Lower lobe of right lung (tissue), 2 donors: ENCODE measurements around the gene SLC35G3. TPM values are rescaled to one million over a fixed set of nuclear protein-coding genes. Genes with fewer than 3 reads are reported as not detected.

Source experiments
- ATAC-seq, 2 donors: fragments of 200-7000 bp; cut with Tn5 transposase; one replicate each; pipeline ENCODE4 v1.9.1; 2020 to 2022; ENCODE audit warnings: mild to moderate bottlenecking in 2 of 2, moderate library complexity in 2 of 2
- DNase-seq: peaks from one replicate; pipeline ENCODE4 v3.0.0-alpha.2; 2020
- H3K27ac ChIP-seq: fragments of 200-600 bp; one replicate; pipeline ENCODE4 v1.8.0; 2022
- H3K27me3 ChIP-seq: fragments of 200-600 bp; one replicate; pipeline ENCODE4 v1.8.0; 2022; ENCODE audit warnings: low read depth
- H3K36me3 ChIP-seq: fragments of 200-600 bp; one replicate; pipeline ENCODE4 v1.8.0; 2022; ENCODE audit warnings: mild to moderate bottlenecking
- H3K4me1 ChIP-seq: fragments of 200-600 bp; one replicate; pipeline ENCODE4 v1.8.0; 2022
- H3K4me3 ChIP-seq: fragments of 200-600 bp; one replicate; pipeline ENCODE4 v1.8.0; 2022; ENCODE audit warnings: mild to moderate bottlenecking
- H3K9me3 ChIP-seq: fragments of 200-600 bp; one replicate; pipeline ENCODE4 v1.8.0; 2022
- intact Hi-C: fragments of 100-400 bp; cut with DNase I; formaldehyde crosslinking; loops from one replicate; pipeline ENCODE4 v1.11.0; 2022
- total RNA-seq: library from RNA; stranded (reverse); fragmentation: NEBNext Ultra II Directional; extraction: Animal tissue kit (Norgen Biotek cat#: 25700); gene quantifications from one replicate; pipeline ENCODE4 v1.2.1, GENCODE V29; 2021
- TF ChIP-seq, protein P1 (sequence below): fragments of 200-600 bp; IDR thresholded peaks from one replicate; pipeline ENCODE4 v1.8.0; 2022; ENCODE audit warnings: antibody characterized with exemption, mild to moderate bottlenecking
- donor health status: DM: no; HTN: yes; CAD: no; lungs with severe emphysema.

The SLC35G3 gene
- total RNA-seq, 1 donor from 2014 or later, result not detected

DNA sequence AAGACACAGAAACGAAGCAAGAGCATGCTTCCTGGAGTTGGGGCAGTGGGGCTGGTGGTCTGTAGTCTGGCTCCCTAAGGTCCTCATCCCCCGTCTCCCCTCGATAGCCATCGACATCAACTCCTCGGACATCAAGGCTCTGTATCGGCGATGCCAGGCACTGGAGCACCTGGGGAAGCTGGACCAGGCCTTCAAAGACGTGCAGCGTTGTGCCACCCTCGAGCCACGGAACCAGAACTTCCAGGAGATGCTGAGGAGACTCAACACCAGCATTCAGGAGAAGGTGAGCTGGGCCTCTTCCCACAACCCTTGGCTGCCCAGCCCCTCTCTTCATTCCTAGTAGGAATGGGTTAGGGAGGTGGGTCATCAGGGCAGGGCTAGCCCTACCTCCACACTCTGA, 44.3 kb downstream of the SLC35G3 start:
- ATAC-seq, result no peak
- Histone ChIP-seq H3K36me3 (no peaks in the 10 kb centered on the region), H3K27me3 (no peaks in the 10 kb centered on the region), H3K4me1 (no peaks in the 10 kb centered on the region), H3K4me3 (no peak overlapping the region), H3K27ac (no peak overlapping the region), H3K9me3 (no peaks in the 10 kb centered on the region)
- TF ChIP-seq, protein P1, sequence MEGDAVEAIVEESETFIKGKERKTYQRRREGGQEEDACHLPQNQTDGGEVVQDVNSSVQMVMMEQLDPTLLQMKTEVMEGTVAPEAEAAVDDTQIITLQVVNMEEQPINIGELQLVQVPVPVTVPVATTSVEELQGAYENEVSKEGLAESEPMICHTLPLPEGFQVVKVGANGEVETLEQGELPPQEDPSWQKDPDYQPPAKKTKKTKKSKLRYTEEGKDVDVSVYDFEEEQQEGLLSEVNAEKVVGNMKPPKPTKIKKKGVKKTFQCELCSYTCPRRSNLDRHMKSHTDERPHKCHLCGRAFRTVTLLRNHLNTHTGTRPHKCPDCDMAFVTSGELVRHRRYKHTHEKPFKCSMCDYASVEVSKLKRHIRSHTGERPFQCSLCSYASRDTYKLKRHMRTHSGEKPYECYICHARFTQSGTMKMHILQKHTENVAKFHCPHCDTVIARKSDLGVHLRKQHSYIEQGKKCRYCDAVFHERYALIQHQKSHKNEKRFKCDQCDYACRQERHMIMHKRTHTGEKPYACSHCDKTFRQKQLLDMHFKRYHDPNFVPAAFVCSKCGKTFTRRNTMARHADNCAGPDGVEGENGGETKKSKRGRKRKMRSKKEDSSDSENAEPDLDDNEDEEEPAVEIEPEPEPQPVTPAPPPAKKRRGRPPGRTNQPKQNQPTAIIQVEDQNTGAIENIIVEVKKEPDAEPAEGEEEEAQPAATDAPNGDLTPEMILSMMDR, result no peak
- intact Hi-C loops, result no loop called here
- DNase-seq, result no peak

GRCh38 chr17:35148144-35148543, 46.0 kb downstream of the SLC35G3 start:
- Histone ChIP-seq H3K27ac (no peak overlapping the region), H3K4me3 (no peak overlapping the region), H3K4me1 (no peaks in the 10 kb centered on the region), H3K27me3 (no peaks in the 10 kb centered on the region), H3K9me3 (no peaks in the 10 kb centered on the region), H3K36me3 (no peaks in the 10 kb centered on the region)
- TF ChIP-seq, protein P1, result no peak
- DNase-seq, result no peak
- intact Hi-C loops, result no loop called here
- peak in 1 of 2 donors; percentile 20 for ATAC-seq

- no peak within 1 kb of the TSS for H3K27ac ChIP-seq
- H3K9me3 ChIP-seq, result no peaks in the 10 kb centered on the region
- no peak within 1 kb of the TSS for H3K4me3 ChIP-seq
- DNase-seq (no peak), ATAC-seq (peak in 1 of 2 donors; percentile 31)
- H3K27me3 ChIP-seq, result no peaks in the 10 kb centered on the region
- H3K4me1 ChIP-seq, result peaks cover 1% of the 10 kb centered on the region
- TF ChIP-seq, protein P1, result no peak
- H3K36me3 ChIP-seq, result no peaks in the 10 kb centered on the region
- intact Hi-C loops, result no loop called here
These were observed 46.8 kb downstream of the SLC35G3 start, which contains the start of gene UNC45B for GRCh38 chr17:35147375-35147905. Gene UNC45B (plus strand): TSS chr17:35147817. CDS start chr17:35148264, 447 bp downstream.

GRCh38 chr17:35146214-35146833, 47.9 kb downstream of the SLC35G3 start:
- Histone ChIP-seq H3K9me3 (no peaks in the 10 kb centered on the region), H3K36me3 (no peaks in the 10 kb centered on the region), H3K4me3 (no peak overlapping the region), H3K4me1 (peaks cover 8% of the 10 kb centered on the region), H3K27ac (no peak overlapping the region), H3K27me3 (no peaks in the 10 kb centered on the region)
- DNase-seq (no peak), ATAC-seq (no peak)
- intact Hi-C loops, result no loop called here
- TF ChIP-seq, protein P1, result no peak

DNA sequence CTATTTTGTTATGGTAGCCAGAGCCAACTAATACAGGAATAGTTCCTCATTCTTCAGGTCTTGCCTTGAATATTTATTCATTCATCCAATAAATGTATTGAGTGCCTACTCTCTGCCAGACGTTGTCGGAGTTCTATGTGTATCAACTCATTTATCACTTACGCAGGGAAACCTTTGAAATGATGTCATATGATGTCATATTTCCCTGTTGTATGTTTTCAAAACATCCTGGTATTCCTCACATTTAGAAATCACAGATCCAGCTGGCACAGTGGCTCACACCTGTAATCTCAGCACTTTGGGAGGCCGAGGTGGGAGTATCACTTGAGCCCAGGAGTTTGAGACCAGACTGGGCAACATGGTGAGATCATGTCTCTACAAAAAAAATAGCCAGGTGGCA, 49.4 kb downstream of the SLC35G3 start:
- Histone ChIP-seq H3K27ac (no peak overlapping the region), H3K9me3 (no peaks in the 10 kb centered on the region), H3K36me3 (peaks cover under 1% of the 10 kb centered on the region), H3K4me1 (peaks cover 20% of the 10 kb centered on the region), H3K4me3 (no peak overlapping the region), H3K27me3 (no peaks in the 10 kb centered on the region)
- intact Hi-C loops, result no loop called here
- TF ChIP-seq, protein P1, result no peak
- ATAC-seq (no peak), DNase-seq (no peak)

Other genes starting within 250 kb of the SLC35G3 start
- gene CCT6B, start 232.9 kb downstream of the SLC35G3 start, total RNA-seq, result 1.5 TPM
- 17.8 TPM for gene ZNF830, start 232.9 kb downstream of the SLC35G3 start, total RNA-seq
- 26.6 TPM for gene LIG3, start 213.9 kb downstream of the SLC35G3 start, total RNA-seq
- gene RFFL, start 130.7 kb downstream of the SLC35G3 start, total RNA-seq, result 27.6 TPM
- 13.2 TPM for gene RAD51D, start 74.5 kb downstream of the SLC35G3 start, total RNA-seq
- not detected for gene FNDC8, start 72.8 kb downstream of the SLC35G3 start, total RNA-seq
- 9.0 TPM for gene NLE1, start 52.1 kb downstream of the SLC35G3 start, total RNA-seq
- gene UNC45B, start 46.6 kb downstream of the SLC35G3 start, total RNA-seq, result 0.77 TPM
- 47.6 TPM for gene SLFN5, start 48.7 kb upstream of the SLC35G3 start, total RNA-seq
- 118 TPM for gene SLFN11, start 179.2 kb upstream of the SLC35G3 start, total RNA-seq
- 16.7 TPM for gene SLFN12, start 238.1 kb upstream of the SLC35G3 start, total RNA-seq